Immature natural killer cell (primary cell): ENCODE data around the gene PSRC1. TPM values are rescaled to one million over a fixed set of nuclear protein-coding genes. Genes with fewer than 3 reads are reported as not detected.

Source experiments
- polyA plus RNA-seq, 3 donors: library from polyadenylated mRNA; unstranded; fragments of 300-500 nt; fragmentation: Illumina TruSeq; gene quantifications; one replicate each; pipeline ENCODE4 v1.2.3, GENCODE V29; 2021

The PSRC1 gene
- polyA plus RNA-seq, 3 donors from 2014 or later, result 0.69 to 0.87 TPM; not detected in 1

Other genes with a start within 250 kb of the PSRC1 start
- 1 to 10 TPM; 6.0 to 8.0 (median 7.5) TPM for gene WDR47, start 241.0 kb downstream of the PSRC1 start, polyA plus RNA-seq
- 1 to 10 TPM; 2.5 to 3.3 (median 2.7) TPM for gene TAF13, start 207.1 kb downstream of the PSRC1 start, polyA plus RNA-seq
- 10 to 100 TPM; 32.4 to 44.3 (median 44.3) TPM for gene TMEM167B, start 192.4 kb downstream of the PSRC1 start, polyA plus RNA-seq
- 1 to 10 TPM in 2 of 3 donors, under 1 TPM in 1; 0.54 to 6.2 (median 3.0) TPM for gene ELAPOR1, start 169.0 kb downstream of the PSRC1 start, polyA plus RNA-seq
- 100 to 1,000 TPM; 123 to 205 (median 149) TPM for gene SARS1, start 69.2 kb downstream of the PSRC1 start, polyA plus RNA-seq
- gene CELSR2, start 33.6 kb downstream of the PSRC1 start, polyA plus RNA-seq, result under 1 TPM in 2 of 3 donors, not detected in 1; 0.17 to 0.77 TPM
- gene MYBPHL, start 23.9 kb upstream of the PSRC1 start, polyA plus RNA-seq, result not detected
- gene SORT1, start 114.8 kb upstream of the PSRC1 start, polyA plus RNA-seq, result 1 to 10 TPM in 1 of 3 donors, under 1 TPM in 1, not detected in 1; 0.54 to 1.6 TPM
- 100 to 1,000 TPM; 115 to 146 (median 123) TPM for gene PSMA5, start 143.3 kb upstream of the PSRC1 start, polyA plus RNA-seq
- under 1 TPM in 2 of 3 donors, not detected in 1; 0.08 to 0.28 TPM for gene SYPL2, start 183.4 kb upstream of the PSRC1 start, polyA plus RNA-seq
- 1 to 10 TPM in 2 of 3 donors, under 1 TPM in 1; 0.94 to 8.9 (median 4.1) TPM for gene ATXN7L2, start 200.8 kb upstream of the PSRC1 start, polyA plus RNA-seq
- gene CYB561D1, start 210.9 kb upstream of the PSRC1 start, polyA plus RNA-seq, result 10 to 100 TPM in 2 of 3 donors, 1 to 10 TPM in 1; 8.8 to 20.3 (median 10.2) TPM
- 10 to 100 TPM in 1 of 3 donors, 1 to 10 TPM in 2; 3.6 to 12.5 (median 5.0) TPM for gene AMIGO1, start 226.6 kb upstream of the PSRC1 start, polyA plus RNA-seq